Measurements from ENCODE around the gene NPTX2.
A peak's percentile ranks its signal among the peaks of the same experiment; 100 is the strongest.
"Not testable (repeated sequence)": the region's sequence is repeated elsewhere in the genome, so short reads cannot be mapped to it uniquely, and the experiment has no call there.

Gene NPTX2, protein sequence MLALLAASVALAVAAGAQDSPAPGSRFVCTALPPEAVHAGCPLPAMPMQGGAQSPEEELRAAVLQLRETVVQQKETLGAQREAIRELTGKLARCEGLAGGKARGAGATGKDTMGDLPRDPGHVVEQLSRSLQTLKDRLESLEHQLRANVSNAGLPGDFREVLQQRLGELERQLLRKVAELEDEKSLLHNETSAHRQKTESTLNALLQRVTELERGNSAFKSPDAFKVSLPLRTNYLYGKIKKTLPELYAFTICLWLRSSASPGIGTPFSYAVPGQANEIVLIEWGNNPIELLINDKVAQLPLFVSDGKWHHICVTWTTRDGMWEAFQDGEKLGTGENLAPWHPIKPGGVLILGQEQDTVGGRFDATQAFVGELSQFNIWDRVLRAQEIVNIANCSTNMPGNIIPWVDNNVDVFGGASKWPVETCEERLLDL

DNA sequence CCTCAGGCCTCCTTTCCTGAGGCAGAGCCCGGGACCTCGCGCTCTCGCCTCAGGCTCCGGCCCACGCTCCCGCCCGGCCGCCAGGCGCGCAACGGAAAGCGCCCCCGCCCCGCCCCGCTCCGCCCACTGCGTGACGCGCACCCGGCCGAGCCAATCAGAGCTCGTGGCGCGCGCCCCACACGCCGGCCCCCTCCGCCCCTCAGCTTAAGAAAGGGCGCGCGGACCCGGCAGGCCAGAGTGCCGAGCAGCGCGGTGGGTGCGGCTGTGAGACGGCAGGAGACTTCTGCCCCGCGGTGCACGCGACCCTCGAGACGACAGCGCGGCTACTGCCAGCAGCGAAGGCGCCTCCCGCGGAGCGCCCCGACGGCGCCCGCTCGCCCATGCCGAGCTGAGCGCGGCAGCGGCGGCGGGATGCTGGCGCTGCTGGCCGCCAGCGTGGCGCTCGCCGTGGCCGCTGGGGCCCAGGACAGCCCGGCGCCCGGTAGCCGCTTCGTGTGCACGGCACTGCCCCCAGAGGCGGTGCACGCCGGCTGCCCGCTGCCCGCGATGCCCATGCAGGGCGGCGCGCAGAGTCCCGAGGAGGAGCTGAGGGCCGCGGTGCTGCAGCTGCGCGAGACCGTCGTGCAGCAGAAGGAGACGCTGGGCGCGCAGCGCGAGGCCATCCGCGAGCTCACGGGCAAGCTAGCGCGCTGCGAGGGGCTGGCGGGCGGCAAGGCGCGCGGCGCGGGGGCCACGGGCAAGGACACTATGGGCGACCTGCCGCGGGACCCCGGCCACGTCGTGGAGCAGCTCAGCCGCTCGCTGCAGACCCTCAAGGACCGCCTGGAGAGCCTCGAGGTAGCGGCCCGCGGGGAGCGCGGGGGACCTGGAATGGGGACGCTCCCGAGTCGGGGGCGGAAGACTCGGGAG, at the start of gene NPTX2:
TSS of gene NPTX2 (plus strand) at position 235 of the 909 bp plus-strand sequence. CDS start at position 412, 177 bp downstream.
- DNase-seq = peak; percentile 46

DNA sequence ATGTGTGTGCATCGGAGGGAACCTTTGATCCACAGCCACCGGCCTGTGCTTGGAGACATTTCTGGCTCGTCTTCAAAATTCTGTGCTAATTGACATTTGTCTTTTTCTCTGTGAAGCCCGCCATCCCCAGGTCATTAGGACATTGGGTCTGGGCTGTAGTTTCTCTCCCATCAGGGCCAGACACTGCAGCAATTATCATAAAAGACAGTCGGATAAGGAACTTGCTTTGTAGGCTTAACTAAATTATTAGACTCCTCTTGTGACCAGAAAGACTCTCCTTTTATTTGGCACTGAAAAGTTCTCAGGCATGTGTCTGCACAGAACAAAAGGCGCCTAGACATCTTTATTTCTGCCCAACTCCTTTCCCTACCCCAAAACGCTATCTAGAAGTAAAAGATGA, 49.1 kb upstream of the NPTX2 start:
- DNase-seq = no peak

GRCh38 chr7:98568891-98569290, 48.2 kb upstream of the NPTX2 start:
- no peak for DNase-seq

DNA sequence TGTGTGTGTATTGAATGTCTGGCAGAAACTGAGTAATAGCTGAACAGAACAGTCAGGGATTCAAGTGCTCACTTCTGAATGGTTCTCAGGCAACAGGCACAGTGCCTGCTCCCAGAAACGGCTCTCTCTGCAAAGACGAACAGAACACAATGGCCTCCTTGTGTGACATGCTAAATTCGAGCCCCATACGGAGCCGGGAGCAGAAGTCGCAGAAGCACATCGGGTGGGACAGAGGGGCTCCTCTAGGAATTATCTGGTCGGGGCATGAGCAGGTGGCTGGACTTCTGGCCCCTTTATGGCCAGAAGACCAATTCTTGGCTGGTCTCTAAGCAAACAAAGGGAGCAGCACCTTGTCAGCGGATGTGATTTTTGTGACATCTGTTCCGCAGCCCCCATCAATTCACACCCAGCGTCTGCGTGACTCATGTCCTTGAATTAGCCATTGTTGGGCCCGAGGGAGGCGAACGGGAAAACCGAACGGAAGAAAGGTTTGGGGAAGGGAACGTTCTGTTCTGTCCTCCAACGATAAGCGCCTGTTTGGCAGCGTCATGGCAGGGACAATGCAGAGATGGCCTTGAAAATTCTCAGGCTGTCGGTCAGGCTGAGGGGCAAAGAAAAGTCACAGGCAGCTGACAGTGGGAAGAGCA, 47.3 kb upstream of the NPTX2 start:
- DNase-seq = no peak

- no peak for DNase-seq
These were observed 46.1 kb upstream of the NPTX2 start for GRCh38 chr7:98571006-98571405.

GRCh38 chr7:98571986-98572385, 45.1 kb upstream of the NPTX2 start:
- no peak for DNase-seq

- not testable (repeated sequence) for DNase-seq
These were observed 44.4 kb upstream of the NPTX2 start for GRCh38 chr7:98572716-98573115.

GRCh38 chr7:98573816-98574215, 43.3 kb upstream of the NPTX2 start:
- no peak for DNase-seq

DNA sequence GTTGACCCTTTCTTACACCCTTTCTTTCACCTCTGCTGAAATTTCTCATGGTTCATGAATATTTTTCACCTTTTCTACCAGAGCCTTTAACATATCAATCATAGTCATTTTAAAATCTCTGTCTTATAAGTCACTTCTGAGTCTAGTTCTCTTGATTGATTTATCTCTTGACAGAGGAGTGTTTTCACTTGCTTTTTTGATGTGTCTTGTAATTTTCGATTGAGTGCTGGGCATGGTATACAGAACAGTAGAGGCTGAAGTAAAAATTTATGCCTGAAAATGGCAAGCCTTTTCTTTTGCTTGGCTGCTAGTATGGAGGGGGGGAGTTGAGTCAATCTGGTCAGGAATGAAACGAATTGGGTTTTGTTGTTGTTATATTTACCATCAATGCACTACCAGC, 41.2 kb upstream of the NPTX2 start:
- DNase-seq = no peak

GRCh38 chr7:98584830-98585229, 32.3 kb upstream of the NPTX2 start:
- no peak for DNase-seq

- no peak for DNase-seq
These were observed 25.2 kb upstream of the NPTX2 start for GRCh38 chr7:98591926-98592325.

GRCh38 chr7:98594348-98594747, 22.7 kb upstream of the NPTX2 start:
- DNase-seq = no peak

GRCh38 chr7:98594787-98595186, 22.3 kb upstream of the NPTX2 start:
- no peak for DNase-seq

- no peak for DNase-seq
These were observed 18.1 kb upstream of the NPTX2 start for GRCh38 chr7:98598846-98599615.

- no peak for DNase-seq
These were observed 17.2 kb upstream of the NPTX2 start for GRCh38 chr7:98599886-98600285.

DNA sequence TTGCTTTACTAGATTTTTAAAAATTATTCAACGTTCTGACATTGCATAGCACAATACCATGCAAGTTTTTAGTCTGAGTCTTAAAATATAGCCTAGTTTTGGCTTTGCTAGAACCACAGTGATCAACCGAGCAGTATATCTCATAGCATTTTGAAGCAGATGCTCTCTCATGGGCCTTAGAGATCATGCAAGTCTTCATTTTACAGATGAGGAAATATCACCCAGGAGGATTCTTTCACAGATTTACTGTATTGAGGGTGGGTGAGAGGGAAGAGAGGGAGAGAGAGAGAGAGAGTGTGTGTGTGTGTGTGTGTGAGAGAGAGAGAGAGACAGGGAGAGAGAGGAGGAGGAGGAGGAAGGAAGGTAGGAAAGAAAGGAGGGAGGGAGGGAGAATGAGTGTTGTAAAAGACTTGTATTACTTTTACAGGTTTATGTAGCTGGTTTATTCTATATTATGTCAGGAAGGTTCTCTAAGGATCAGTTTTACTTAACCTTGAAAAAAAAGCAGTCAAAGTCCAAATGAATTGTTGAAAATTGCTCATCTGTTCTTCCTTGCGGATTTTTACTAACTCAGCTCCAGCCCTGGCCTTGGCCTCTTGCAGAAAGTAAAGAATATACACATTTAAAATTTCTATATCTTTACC, 14.2 kb upstream of the NPTX2 start:
- no peak for DNase-seq

GRCh38 chr7:98603399-98603788, 13.7 kb upstream of the NPTX2 start:
- DNase-seq = no peak

- DNase-seq = no peak
These were observed 3.3 kb upstream of the NPTX2 start for GRCh38 chr7:98613601-98614425.

DNA sequence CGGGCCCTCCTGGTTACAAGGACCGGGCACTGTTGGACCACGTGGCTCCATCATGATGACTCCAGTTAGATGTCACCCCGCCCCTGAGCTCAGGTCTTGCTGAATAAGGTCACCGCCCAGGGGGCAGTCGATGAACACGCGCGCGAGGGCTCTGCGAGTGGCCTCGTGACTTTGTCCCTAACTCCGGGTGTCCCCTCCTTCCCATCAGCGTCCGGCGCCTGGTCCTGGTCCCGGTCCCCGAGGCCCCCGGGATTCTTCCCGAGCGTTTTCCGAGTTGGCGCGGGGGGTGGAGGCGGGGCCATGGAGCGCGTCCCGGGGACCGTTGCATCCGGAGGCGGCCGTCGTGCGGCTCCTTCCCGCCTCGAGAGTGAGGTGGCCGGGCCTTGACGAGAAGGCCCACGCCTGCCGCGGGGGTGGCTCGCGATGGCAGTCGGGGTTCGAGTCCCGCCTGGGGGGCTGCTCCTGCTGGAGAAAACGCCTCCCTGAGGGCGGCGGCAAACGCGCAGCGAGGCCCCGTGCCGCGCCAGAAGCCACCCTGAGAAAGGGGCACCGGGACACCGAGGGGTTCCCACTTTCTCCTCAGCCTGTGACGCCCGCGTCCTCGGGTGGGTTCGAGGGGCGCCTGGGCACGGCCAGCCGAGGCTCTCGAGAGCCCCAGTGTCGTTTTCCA, 569 bp upstream of the NPTX2 start:
- no peak for DNase-seq

- DNase-seq = no peak
These were observed 904 bp downstream of the NPTX2 start for GRCh38 chr7:98617960-98618418.
